Adrenal gland (tissue), 5 donors: ENCODE results near the gene FAM237B.

Experiments used
- POLR2A ChIP-seq, 2 donors: fragments of 450-650 bp; IDR thresholded peaks; one replicate each; pipeline ENCODE4 v1.6.1; 2017; ENCODE audit warnings: antibody characterized with exemption in 2 of 2, mild to moderate bottlenecking in 2 of 2, moderate library complexity in 1 of 2
- TF ChIP-seq, protein P1 (sequence below), 6 experiments: fragments of 450-650 bp in 4 of 6; fragments of 200-600 bp in 2 of 6; sonication (generic) in 1 of 6; IDR thresholded peaks; 1 replicate in 5 of 6; 2 replicates in 1 of 6; pipeline versions ENCODE4 v1.5.1 to v1.8.0; 2016 to 2021; ENCODE audit warnings: antibody characterized with exemption in 6 of 6, mild to moderate bottlenecking in 2 of 6, moderate library complexity in 1 of 6
- donor health status: DM: no; HTN: no; CAD: no.

DNA sequence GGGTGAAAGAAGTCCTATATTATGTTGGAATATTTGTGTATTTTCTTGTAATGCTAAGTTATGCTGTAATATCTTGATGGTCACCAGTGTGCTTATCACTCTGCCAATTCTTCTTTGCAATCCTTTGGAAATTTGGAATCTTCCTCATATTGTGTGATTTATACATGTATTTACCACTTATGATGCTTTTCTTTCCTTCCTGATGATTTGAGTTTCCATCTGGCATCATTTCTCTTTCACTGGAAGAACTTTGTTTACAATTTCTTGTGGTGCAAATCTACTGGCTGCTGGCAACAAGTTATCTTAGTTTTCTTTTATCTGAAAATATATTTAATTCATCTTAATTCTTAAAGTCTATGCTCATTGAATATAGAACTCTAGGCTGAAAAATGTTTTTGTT, 46.9 kb downstream of the FAM237B start:
- TF ChIP-seq, protein P1, sequence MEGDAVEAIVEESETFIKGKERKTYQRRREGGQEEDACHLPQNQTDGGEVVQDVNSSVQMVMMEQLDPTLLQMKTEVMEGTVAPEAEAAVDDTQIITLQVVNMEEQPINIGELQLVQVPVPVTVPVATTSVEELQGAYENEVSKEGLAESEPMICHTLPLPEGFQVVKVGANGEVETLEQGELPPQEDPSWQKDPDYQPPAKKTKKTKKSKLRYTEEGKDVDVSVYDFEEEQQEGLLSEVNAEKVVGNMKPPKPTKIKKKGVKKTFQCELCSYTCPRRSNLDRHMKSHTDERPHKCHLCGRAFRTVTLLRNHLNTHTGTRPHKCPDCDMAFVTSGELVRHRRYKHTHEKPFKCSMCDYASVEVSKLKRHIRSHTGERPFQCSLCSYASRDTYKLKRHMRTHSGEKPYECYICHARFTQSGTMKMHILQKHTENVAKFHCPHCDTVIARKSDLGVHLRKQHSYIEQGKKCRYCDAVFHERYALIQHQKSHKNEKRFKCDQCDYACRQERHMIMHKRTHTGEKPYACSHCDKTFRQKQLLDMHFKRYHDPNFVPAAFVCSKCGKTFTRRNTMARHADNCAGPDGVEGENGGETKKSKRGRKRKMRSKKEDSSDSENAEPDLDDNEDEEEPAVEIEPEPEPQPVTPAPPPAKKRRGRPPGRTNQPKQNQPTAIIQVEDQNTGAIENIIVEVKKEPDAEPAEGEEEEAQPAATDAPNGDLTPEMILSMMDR (IDR thresholded peaks at IDR 0.05) = no peak
- TF ChIP-seq POLR2A (IDR thresholded peaks at IDR 0.05) = no peak
